ENCODE measurements around the gene KLF3.

DNA sequence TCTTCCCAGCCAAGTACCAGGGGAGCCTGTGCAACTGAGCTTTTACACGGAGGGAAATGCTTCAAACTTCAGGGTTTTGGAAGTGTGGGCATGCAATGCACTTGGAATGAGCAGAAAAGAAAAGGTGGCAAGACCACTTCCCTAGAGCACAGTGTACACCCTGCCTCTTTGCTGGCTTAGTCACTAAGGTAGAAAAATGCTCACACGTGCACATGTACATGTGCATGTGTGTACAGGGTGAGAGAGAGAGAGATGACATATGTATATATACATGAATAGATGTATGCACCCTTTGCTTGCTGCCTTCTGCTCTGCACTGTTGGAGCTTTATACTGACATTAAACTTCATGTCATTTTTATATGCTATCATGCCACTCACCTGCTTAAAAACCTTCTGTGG, 7.9 kb upstream of the KLF3 start:
- TF ChIP-seq POLR2A (IDR thresholded peaks at IDR 0.05) (no peak), CTCF (IDR thresholded peaks at IDR 0.05) (no peak), POLR2AphosphoS5 (IDR thresholded peaks at IDR 0.05) (no peak)
